Ishikawa (cell line): ENCODE results near the gene PAPPA.

ENCODE experiments used
- CEBPB ChIP-seq: IDR thresholded peaks from 2 replicates; pipeline ENCODE4 v1.6.1; 2012
- CREB1 ChIP-seq: IDR thresholded peaks from 2 replicates; pipeline ENCODE4 v1.6.1; 2012; ENCODE audit warnings: low read depth
- EP300 ChIP-seq: IDR thresholded peaks from 2 replicates; pipeline ENCODE4 v1.6.1; 2012; ENCODE audit warnings: borderline replicate concordance
- FOXM1 ChIP-seq: IDR thresholded peaks from 2 replicates; pipeline ENCODE4 v1.6.1; 2012; ENCODE audit warnings: low read depth, borderline replicate concordance
- MAX ChIP-seq: IDR thresholded peaks from 2 replicates; pipeline ENCODE4 v1.6.1; 2012
- NFIC ChIP-seq: IDR thresholded peaks from 2 replicates; pipeline ENCODE4 v1.6.1; 2012
- RAD21 ChIP-seq: IDR thresholded peaks from 2 replicates; pipeline ENCODE4 v1.6.1; 2012; ENCODE audit warnings: low read depth
- REST ChIP-seq: IDR thresholded peaks from 2 replicates; pipeline ENCODE4 v1.6.1; 2012; ENCODE audit warnings: low read depth, mild to moderate bottlenecking
- TAF1 ChIP-seq: IDR thresholded peaks from 2 replicates; pipeline ENCODE4 v1.6.1; 2012; ENCODE audit warnings: low read depth, mild to moderate bottlenecking
- TCF12 ChIP-seq: IDR thresholded peaks from 2 replicates; pipeline ENCODE4 v1.6.1; 2012; ENCODE audit warnings: low read depth
- TEAD4 ChIP-seq: IDR thresholded peaks from 2 replicates; pipeline ENCODE4 v1.6.1; 2012
- USF1 ChIP-seq: IDR thresholded peaks from 2 replicates; pipeline ENCODE4 v1.6.1; 2012
- YY1 ChIP-seq: IDR thresholded peaks from 2 replicates; pipeline ENCODE4 v1.6.1; 2012; ENCODE audit warnings: low read depth
- ZBTB7A ChIP-seq: IDR thresholded peaks from 2 replicates; pipeline ENCODE4 v1.6.1; 2012; ENCODE audit warnings: low read depth

- TF ChIP-seq REST (no peak), MAX (no peak), TAF1 (no peak), CEBPB (no peak), TEAD4 (no peak), YY1 (no peak), NFIC (no peak), USF1 (no peak), ZBTB7A (no peak), FOXM1 (no peak), RAD21 (no peak), EP300 (no peak), TCF12 (no peak), CREB1 (no peak)
Observed at GRCh38 chr9:116134975-116135374, 18.6 kb upstream of the PAPPA start.
